Measurements from ENCODE around the gene ABHD6.
A peak's percentile ranks its signal among the peaks of the same experiment; 100 is the strongest.

ABHD6 gene

GRCh38 chr3:58197588-58197987, 40.0 kb upstream of the ABHD6 start:
- no peak for TF ChIP-seq CEBPB (IDR thresholded peaks at IDR 0.05)
- no peak for TF ChIP-seq RAD21 (IDR thresholded peaks at IDR 0.05; ENCODE audit: low read depth)
- no peak for TF ChIP-seq EGR1 (IDR thresholded peaks at IDR 0.05)
- TF ChIP-seq FOXM1 (IDR thresholded peaks at IDR 0.05; ENCODE audit: borderline replicate concordance, low read depth), result no peak
- no peak for TF ChIP-seq REST (IDR thresholded peaks at IDR 0.05; ENCODE audit: low read depth)
- no peak for TF ChIP-seq CREB1 (IDR thresholded peaks at IDR 0.05; ENCODE audit: low read depth)
- no peak for TF ChIP-seq YY1 (IDR thresholded peaks at IDR 0.05; ENCODE audit: low read depth)
- no peak for TF ChIP-seq EP300 (IDR thresholded peaks at IDR 0.05; ENCODE audit: borderline replicate concordance)
- TF ChIP-seq TCF12 (IDR thresholded peaks at IDR 0.05; ENCODE audit: low read depth), result no peak
- no peak for TF ChIP-seq NFIC (IDR thresholded peaks at IDR 0.05)
- TF ChIP-seq MAX (IDR thresholded peaks at IDR 0.05), result no peak

- TF ChIP-seq TCF12 (IDR thresholded peaks at IDR 0.05; ENCODE audit: low read depth) (no peak), TAF1 (IDR thresholded peaks at IDR 0.05; ENCODE audit: low read depth) (no peak), EGR1 (IDR thresholded peaks at IDR 0.05) (no peak), USF1 (IDR thresholded peaks at IDR 0.05) (no peak), EP300 (IDR thresholded peaks at IDR 0.05; ENCODE audit: borderline replicate concordance) (no peak), CREB1 (IDR thresholded peaks at IDR 0.05; ENCODE audit: low read depth) (no peak), ZBTB7A (IDR thresholded peaks at IDR 0.05; ENCODE audit: low read depth) (no peak), FOXM1 (IDR thresholded peaks at IDR 0.05; ENCODE audit: borderline replicate concordance, low read depth) (no peak), REST (IDR thresholded peaks at IDR 0.05; ENCODE audit: low read depth) (no peak), RAD21 (IDR thresholded peaks at IDR 0.05; ENCODE audit: low read depth) (no peak), CEBPB (IDR thresholded peaks at IDR 0.05) (no peak), YY1 (IDR thresholded peaks at IDR 0.05; ENCODE audit: low read depth) (no peak), MAX (IDR thresholded peaks at IDR 0.05) (no peak), TEAD4 (IDR thresholded peaks at IDR 0.05) (no peak), NFIC (IDR thresholded peaks at IDR 0.05) (no peak)
Measured at GRCh38 chr3:58198362-58198761, 39.2 kb upstream of the ABHD6 start.

- TF ChIP-seq NFIC (IDR thresholded peaks at IDR 0.05), result no peak
- TF ChIP-seq REST (IDR thresholded peaks at IDR 0.05; ENCODE audit: low read depth), result no peak
- TF ChIP-seq RAD21 (IDR thresholded peaks at IDR 0.05; ENCODE audit: low read depth), result no peak
- no peak for TF ChIP-seq CEBPB (IDR thresholded peaks at IDR 0.05)
- TF ChIP-seq FOXM1 (IDR thresholded peaks at IDR 0.05; ENCODE audit: borderline replicate concordance, low read depth), result no peak
- no peak for TF ChIP-seq EP300 (IDR thresholded peaks at IDR 0.05; ENCODE audit: borderline replicate concordance)
- TF ChIP-seq MAX (IDR thresholded peaks at IDR 0.05), result no peak
- TF ChIP-seq ZBTB7A (IDR thresholded peaks at IDR 0.05; ENCODE audit: low read depth), result no peak
- no peak for TF ChIP-seq TEAD4 (IDR thresholded peaks at IDR 0.05)
- TF ChIP-seq YY1 (IDR thresholded peaks at IDR 0.05; ENCODE audit: low read depth), result no peak
- no peak for TF ChIP-seq TCF12 (IDR thresholded peaks at IDR 0.05; ENCODE audit: low read depth)
- TF ChIP-seq CREB1 (IDR thresholded peaks at IDR 0.05; ENCODE audit: low read depth), result no peak
- no peak for TF ChIP-seq USF1 (IDR thresholded peaks at IDR 0.05)
- TF ChIP-seq TAF1 (IDR thresholded peaks at IDR 0.05; ENCODE audit: low read depth), result no peak
- no peak for TF ChIP-seq EGR1 (IDR thresholded peaks at IDR 0.05)
Measured at GRCh38 chr3:58198804-58199203, 38.8 kb upstream of the ABHD6 start.

- TF ChIP-seq YY1 (IDR thresholded peaks at IDR 0.05; ENCODE audit: low read depth), result no peak
- 0 out of 2 replicates have a peak, but pooled peaks have one; percentile 41 for TF ChIP-seq USF1 (IDR thresholded peaks at IDR 0.05)
Measured at GRCh38 chr3:58200121-58200709, 37.4 kb upstream of the ABHD6 start.
